GM19025 (cell line): Measurements from ENCODE around the gene IL22RA2.
"Not testable (repeated sequence)": the region's sequence is repeated elsewhere in the genome, so short reads cannot be mapped to it uniquely, and the experiment has no call there.

Experiments used
- ATAC-seq: cut with Tn5 transposase; IDR thresholded peaks from one replicate; pipeline ENCODE4 v1.9.1; 2021; ENCODE audit warnings: mild to moderate bottlenecking, low read depth, moderate library complexity; ENCODE audit not compliant: unreplicated experiment

The IL22RA2 gene

DNA sequence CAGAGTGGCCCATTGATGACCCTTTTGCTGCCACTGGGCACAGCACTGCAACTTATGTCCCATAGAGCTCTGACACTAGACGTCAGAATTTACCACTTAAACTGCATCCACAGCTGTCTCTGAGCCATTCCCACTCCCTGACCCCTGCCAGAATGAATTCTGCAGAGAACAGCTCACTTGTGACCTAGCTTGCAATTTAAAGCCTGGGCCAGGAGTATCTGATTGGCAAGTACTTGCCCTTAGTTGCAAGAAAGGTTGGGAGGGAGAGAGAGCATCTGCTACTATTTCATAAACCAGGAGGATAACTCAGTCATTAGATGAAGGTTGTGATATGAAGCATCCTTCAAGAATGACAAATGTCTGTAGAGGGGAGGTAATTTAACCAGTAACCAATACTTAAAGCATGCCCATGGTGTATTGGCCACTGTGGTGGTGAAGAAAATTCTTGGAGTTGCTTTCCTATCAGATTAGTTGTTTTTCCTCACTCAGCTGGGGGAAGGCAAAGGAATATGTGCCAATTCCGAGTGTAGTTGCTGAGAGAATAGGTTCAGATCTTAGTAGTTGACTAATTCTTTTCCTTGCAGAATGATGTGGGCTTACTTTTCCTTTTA is 46.5 kb downstream of the IL22RA2 start:
- ATAC-seq: no peak

DNA sequence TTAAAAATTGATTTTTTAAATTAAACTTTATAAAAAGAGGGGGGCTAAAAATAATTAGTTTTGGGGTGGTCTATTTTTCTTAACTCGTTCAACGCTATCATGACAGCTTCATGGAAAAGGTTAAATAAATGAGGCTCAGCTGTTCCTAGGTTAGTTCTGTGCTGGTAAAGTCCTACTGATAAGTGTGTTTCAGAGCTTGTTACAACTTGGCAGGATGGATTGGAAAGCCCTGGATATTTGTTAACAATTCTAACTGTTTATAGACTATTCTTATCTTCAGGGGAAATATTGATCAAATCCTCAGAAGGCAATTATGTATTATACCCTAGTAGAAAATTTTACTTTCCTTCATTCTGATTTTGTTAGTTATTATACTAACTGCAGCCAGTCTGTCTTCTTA is 50.4 kb downstream of the IL22RA2 start:
- no peak for ATAC-seq

DNA sequence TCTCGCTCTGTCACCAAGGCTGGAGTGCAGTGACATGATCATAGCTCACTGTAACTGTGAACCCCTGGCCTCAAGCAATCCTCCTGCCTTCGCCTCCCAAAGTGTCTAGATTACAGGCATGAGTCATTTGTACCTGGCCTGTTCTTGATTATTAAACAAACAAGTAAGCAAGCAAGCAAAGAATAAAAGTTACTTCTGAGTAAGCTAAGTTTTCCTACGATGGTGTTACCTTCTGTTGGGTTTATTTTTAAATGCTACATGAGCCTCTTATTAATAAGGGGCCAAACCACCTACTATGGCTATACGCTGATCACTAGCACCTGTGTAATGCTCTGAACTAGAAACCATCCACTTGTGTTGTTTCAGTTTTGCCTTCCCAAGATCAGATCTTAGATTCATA is 50.8 kb downstream of the IL22RA2 start:
- no peak for ATAC-seq

DNA sequence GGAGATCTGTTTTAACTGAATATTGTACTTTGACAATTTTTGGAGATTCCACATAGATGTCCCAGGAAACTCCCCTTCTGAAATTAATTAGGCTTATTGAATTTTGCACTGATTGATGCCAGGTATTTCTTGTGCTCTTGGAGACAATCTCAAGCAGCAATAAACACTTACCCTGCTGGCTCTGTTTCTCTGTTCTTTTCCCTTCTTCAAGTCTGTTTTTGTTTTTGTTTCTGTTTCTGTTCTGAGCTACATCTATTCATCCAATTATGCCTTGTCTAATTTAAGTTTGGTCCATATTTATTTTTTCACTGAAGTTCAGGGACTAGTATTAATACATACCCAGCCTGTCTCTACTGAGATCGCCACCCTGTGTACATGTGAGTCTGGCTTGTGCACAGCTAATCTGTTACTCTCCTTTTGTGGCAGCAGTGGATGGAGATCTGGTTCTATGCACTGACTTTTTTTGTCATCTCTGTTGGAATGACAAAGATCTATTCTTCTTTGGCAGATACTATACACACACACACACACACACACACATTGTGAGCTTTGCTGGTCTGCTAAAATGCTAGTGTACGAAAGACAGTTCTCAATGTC is 51.9 kb downstream of the IL22RA2 start:
- ATAC-seq: no peak

DNA sequence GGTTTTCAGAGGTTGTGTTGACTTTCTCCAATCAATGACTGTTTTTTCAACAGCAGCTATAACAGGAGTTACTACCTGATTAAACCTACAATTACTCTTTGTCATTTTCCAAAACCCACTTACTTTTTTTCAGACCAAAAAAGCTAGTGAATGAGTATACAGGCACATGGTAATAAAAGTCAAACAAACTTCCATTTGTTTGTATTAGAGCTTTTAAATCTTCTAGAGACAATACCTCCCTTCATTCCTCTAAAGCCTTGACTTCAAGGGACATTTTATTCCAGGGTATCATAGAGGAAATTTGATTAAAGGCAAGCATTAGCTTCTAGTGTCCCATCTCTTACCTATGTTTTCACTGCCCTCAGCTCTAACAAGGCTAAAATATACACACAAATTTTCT is 52.7 kb downstream of the IL22RA2 start:
- no peak for ATAC-seq

DNA sequence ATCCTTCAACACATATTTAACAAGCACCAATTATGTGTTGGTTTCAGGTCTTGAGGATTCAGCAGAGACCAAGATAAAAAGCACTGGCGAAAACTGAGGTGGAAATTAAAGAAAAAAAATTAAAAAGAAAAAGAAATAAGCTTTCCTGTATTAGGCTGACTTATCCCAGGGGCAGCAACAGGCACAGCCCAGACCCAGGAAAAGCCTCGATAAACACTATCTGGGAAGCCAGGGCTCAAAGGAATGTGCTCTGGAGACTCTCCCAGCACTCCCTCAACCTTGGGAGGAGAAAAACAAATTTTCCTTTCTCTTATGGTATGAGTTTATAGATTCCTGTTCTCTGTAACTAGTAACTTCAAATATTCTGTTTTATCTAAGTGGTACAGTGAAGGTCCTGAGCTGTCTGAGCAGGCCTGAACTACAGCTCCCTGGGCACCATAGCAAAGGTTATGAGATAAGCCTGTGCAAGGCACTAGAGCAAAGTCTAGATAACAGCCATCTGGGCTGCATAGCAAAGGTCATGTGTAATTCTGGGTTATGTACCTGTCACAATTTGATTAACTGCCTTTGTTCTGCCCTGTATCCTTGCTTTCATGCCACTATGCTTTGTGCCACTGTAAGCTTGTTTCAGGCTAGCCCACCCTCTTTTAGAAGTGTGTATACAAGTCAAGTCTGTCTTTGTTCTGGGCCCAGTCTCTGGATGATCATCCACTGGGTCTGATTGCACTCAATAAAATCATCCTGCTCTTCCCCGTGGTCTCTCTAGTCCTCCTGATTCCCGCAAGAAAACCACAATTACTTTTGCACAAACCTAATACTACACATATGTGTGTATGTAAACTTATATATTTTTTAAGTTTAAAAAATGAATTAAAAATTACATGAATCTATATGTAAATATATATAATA is 54.0 kb downstream of the IL22RA2 start:
- no peak for ATAC-seq

DNA sequence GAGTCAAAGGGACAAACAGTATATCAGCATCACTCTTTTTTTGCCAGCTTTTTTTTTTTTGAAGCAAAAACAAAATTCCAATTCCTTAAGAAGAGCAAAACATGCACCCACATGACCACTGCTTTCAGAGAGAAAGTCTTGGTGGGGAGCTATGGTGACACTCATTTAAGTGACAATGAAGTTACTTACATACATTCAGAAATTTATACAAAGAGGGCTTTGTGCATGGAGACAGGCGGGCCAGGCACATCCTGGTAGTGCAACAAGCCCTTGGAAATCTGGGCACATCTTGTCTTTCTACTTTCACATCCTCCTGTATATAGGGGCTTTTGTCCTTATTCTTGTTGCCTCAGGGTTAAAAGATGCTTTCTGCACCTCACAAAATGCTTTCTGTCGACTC is 55.9 kb downstream of the IL22RA2 start:
- no peak for ATAC-seq

DNA sequence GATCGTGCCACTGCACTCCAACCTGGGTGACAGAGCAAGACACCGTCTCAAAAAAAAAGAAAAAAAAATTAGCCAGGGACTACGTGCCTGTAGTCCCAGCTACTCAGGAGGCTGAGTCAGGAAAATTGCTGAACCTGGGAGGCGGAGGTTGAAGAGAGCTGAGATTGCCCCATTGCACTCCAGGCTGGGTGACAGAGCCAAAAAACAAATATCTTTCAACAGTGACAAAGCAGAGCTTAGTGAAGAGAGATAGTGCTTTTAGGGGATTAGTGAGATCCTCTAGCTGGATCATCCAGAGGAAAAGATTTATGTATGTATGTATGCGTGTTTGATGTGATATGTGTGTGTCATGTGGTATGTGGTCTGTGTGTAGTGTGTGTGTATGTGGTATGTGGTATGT is 56.6 kb downstream of the IL22RA2 start:
- ATAC-seq: no peak

DNA sequence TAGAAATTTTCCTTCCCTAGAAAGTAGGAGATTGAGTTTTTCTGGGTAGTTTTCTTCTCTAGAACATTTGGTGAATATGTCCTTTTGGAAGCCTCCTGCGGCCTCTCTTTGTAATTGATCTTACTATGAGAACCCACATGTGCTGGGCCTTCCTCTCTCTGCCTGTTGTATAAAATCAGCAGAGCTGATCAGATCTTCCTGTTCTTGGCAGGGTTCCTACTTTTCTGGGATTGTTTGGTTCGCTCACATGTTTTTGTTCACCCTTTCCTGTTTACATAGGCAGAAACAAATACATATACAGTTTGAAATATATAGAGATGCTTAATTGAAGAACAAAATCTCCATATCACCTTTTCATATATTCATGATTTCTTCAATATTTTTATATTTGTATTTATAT is 57.8 kb downstream of the IL22RA2 start:
- no peak for ATAC-seq

DNA sequence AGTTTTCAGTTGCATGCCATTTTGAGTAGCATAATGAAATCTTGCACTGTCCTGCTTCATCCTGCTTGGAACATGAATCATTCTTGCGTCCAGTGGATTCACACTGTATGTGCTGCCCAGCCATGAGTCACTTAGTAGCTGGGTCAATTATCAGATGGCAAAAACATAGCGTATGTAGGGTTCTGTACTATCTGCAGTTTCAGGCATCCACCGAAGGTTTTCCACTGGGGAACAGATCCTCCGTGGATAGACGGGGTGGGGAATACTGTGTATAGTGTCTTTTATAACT is 61.4 kb downstream of the IL22RA2 start:
- ATAC-seq: no peak

DNA sequence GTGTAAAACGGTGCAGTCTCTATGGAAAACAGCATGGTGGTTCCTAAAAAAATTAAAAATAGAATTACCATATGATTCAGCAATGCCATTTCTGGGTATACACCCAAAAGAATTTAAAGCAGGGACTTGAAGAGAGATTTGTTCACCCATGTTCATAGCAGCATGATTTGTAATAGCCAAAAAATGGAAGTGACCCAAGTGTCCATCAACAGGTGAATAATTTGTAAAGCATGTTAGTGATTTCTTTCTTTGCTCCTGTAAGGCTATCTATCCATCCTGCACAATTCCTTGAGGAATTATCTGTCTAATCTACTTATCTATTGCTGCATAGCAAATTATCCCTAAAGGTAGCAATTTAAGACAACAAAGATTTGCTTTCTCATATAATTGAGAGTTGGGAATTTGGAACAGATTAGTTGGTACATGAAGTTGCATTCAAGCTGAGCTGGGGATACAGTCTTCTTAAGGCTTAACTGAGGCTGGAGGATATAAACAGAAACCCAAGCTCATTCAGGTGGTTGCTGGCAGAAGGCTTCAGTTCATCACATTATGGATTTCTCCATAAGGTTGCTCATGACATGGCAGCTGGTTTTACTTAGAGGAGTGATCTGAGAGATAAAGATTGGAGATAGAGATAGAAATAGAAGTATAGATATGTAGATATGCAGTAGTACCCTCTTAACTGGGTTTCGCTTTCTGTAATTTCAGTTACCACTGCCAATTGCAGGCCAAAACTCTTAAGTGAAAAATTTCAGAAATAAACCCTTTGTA is 62.0 kb downstream of the IL22RA2 start:
- ATAC-seq: no peak

DNA sequence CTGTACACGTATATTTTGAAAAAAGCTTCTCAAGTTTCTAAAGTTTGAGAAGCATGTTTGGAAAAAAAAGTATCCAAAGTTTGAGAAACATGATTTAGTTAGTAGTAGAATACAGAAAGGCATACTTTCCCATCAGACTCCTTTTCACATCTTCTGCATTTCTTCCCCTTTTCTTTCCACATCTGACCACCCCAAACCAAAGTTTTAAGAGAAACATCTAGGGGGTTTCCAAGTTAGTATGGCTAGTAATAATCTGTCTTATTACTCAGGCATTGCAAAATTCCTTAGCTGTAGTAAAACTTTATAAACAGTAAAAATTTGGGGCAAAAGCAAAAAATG is 65.7 kb downstream of the IL22RA2 start:
- no peak for ATAC-seq

DNA sequence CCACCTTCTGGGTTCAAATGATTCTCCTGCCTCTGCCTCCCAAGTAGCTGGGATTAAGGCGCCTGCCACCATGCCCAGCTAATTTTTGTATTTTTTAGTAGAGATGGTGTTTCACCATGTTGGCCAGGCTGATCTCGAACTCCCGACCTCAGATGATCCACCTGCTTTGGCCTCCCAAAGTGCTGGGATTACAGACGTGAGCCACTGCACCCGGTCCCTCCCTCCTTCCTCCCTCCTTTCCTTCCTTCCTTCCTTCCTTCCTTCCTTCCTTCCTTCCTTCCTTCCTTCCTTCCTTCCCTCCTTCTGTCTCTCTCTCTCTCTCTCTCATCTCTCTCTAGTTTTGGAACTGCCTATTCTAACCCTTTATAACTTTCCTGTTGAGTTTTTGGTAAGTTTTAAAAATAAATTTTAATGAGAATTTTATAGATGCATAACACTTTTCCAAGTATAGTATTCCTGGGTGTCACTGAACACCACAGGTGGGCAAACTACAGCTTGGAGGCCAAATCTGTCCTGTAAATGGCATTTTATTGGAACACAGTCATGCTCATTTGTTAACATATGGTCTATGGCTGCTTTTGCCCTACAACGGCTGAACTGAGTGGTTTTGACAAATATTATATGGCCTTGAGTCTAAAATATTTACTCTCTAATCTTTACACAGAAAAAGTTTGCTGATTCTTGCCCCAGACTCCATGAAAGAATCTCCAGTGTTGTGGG is 66.2 kb downstream of the IL22RA2 start:
- not testable (repeated sequence) for ATAC-seq

DNA sequence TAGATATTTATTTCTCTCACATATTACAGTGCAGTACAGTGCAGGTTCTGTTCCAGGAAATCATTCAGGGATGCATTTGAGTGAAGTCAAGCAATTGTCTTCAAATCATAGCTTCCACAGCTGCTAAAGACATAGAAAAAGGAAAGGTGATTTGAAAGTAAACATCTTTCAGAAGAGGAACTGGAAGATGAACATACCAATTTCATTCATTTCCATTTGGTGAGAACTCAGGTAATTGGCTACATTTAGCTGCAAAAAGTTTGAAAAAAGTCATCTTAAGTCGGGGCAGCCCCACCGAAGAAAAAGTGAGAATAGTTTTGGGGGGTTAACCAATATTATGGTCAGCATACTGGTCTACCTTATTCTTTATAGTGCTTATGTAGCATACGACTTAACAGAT is 67.3 kb downstream of the IL22RA2 start:
- no peak for ATAC-seq

DNA sequence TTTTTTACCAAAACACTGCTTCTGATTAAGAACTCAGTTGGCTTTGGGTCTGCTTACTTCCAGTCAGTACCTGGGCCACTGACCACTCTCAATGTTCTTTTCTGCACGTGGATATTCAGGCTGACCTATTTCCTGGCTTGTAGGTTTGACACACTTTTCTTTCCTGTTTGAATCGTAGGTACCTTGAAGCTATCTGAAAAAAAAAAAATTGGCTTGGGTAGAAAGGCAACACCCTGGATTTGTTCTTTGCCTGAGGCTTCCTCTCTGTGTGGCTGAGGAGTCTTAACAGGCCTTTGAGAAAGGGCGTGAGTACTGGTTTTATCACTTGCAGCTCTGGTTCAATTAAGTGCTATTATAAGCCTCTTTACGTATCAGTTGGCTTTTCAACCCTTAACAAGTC is 68.1 kb downstream of the IL22RA2 start:
- no peak for ATAC-seq

DNA sequence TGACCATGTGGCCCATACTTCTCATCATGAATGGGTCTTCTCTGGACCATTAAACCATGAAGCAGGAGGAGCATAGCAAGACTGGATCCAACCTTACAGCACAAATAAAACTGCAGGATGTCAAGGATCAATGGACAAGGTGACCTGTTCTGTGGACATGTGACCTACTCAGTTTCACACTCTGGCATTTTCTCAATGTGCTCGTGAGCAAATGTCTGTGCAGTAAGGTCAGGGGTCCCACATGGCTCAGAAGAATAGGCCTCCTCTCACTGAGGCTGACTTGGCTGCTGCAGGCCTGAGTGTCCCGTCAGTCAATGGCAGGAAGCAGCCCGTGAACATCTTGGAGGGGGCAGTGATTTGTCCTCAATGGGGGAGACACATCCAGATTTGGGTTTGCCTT is 68.5 kb downstream of the IL22RA2 start:
- no peak for ATAC-seq

DNA sequence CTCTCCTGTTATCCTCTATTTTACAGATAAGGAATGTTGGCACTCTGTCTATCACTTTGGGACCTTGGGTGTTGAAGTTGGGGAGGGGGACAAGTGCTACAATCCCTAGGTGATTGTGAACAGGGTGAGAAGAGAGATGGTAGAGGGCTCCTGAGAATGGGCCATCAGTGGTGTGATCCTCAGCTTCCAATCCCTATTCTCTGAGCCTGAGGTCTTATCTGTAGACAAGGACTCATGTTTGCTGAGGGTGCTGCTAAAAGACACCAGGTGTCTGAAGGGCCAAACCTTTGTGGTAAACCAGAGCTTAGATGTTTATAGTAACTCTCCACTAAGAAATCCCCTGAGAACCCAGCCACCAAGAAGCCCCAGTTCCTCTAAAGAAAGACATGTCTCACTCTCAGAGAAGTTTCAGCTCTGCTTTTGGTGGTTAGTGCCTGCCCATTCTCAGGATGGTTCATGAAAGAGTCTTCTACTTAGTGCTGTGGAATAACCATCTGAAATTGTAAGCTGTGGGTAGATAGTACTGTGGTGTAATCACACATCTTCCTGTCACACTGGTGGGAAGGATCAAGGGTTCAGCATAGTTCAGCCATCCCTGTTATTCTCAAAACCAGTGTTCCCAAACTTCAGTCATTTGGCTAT is 70.5 kb downstream of the IL22RA2 start:
- ATAC-seq: peak; percentile 95

DNA sequence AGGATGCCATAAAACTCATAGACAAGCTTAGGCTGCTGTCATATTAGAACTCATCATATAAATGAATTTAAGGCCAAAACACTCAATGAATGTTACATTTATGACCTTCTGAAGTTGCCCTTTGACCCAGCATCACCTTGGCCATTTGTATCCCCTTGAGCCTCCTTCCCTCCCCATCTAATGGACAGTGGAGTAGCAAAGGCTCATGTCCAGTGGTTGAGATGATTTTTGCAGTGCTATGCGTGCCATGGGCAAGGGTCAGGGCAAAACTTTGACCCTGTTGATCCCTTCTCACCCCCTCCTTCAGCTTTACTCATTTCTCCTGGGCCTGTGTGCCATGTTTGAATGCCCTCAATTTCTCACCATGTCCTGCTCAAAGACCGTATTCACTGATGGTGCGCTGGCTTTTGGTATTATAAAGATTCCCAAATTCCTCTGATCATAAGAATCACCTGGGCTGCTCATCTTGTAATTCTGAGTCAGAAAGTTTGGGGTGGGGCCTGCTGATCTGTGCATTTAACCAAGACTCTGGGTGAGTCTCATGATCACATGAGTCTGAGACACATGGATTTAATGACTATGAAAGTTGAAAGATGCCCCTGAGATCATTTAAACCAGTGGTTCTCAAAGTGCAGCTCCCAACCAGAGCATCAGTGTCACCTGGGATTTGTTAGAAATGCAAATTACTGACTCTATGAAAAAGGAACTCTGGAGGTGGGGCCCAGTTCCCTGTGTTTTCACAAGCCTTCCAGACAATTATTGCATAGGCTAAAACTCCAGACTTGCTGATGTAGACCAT is 71.2 kb downstream of the IL22RA2 start:
- ATAC-seq: no peak

DNA sequence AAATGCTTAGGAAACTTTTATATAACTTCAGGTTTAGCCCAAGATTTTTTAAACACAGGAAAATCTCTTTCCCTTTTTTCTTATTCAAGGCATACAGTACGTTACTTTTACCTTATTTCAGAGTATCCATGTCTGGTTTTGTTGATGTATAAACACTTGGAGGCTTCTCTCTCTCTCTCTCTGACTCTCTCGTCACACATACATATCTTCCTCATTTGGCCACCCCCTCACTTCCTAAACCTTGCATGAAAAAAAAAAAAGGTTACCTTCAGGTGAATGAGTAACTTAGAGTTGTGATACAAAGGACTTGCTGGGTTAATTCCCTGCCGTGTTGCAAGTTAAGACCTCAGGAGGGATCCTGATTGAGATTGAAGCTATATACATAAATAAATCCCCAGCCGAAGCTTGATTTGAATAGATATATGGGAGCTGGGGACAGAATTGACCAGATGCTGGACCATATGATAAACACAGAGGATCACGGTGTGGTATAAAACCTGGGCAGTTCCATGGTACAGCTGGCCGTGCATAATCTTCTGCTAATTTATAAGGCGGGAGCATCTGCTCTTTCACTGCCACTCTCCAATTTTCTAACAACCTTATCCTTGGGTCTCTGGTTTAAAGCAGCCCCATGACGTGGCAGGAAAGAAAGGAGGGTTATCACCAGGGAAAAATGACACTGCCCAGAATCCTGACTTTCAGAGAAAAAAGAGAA is 73.6 kb downstream of the IL22RA2 start:
- ATAC-seq: no peak
